SK-N-SH (cell line): ENCODE results near the gene SEMA4G. TPM values are rescaled to one million over a fixed set of nuclear protein-coding genes. Genes with fewer than 3 reads are reported as not detected.

Source experiments
- CTCF ChIA-PET: fragments of 300-600, 350-600 bp; formaldehyde crosslinking; extraction: SDS; loops from one replicate; lab custom pipeline; 2021; lab: Yijun Ruan, JAX
- POLR2A ChIA-PET: fragments of 350-600 bp; sonication (Branson Sonifier 250); formaldehyde crosslinking; extraction: SDS; loops from one replicate; lab custom pipeline; 2020; ENCODE audit warnings: antibody characterized with exemption, inconsistent platforms; lab: Yijun Ruan, JAX
- DNase-seq: peaks from one replicate; pipeline ENCODE4 v3.0.0; 2012
- H2AFZ ChIP-seq: fragments of 200-600 bp; sonication (generic); 2 replicates; pipeline ENCODE4 v1.8.1; 2016; ENCODE audit warnings: antibody characterized with exemption, mild to moderate bottlenecking, low read depth
- H3F3A ChIP-seq: fragments of 200-600 bp; sonication (generic); replicated peaks from 2 replicates; pipeline ENCODE3; 2016; ENCODE audit warnings: antibody characterized with exemption, mild to moderate bottlenecking; ENCODE audit not compliant: insufficient read depth
- H3K27ac ChIP-seq, 2 experiments: fragments of 200-500 bp in 1 of 2; fragments of 200-600 bp in 1 of 2; sonication (Bioruptor generic) in 1 of 2; sonication (generic), shearing (Covaris generic) in 1 of 2; 2 replicates each; pipeline versions ENCODE4 v1.5.1 to v1.6.1; 2014 to 2016; ENCODE audit warnings: low read depth in 2 of 2, inconsistent platforms in 1 of 2, low read length in 1 of 2, mild to moderate bottlenecking in 1 of 2, mixed read lengths in 1 of 2
- H3K27me3 ChIP-seq: fragments of 200-600 bp; sonication (generic), shearing (Covaris generic); 2 replicates; pipeline ENCODE4 v1.6.1; 2016; ENCODE audit warnings: mixed run types; ENCODE audit not compliant: insufficient read depth
- H3K36me3 ChIP-seq, 2 experiments: fragments of 200-500 bp in 1 of 2; fragments of 200-600 bp in 1 of 2; sonication (Bioruptor generic) in 1 of 2; sonication (generic) in 1 of 2; replicated peaks in 1 of 2; 2 replicates each; pipeline versions ENCODE3 to v1.5.1; 2014 to 2016; ENCODE audit warnings: low read length in 1 of 2, mild to moderate bottlenecking in 1 of 2; ENCODE audit not compliant: insufficient read depth in 2 of 2, control insufficient read depth in 1 of 2
- H3K4me1 ChIP-seq, 2 experiments: fragments of 200-500 bp in 1 of 2; fragments of 200-600 bp in 1 of 2; sonication (Bioruptor generic) in 1 of 2; sonication (generic), shearing (Covaris generic) in 1 of 2; 2 replicates each; pipeline versions ENCODE4 v1.5.1 to v1.6.1; 2014 to 2016; ENCODE audit warnings: low read depth in 1 of 2, low read length in 1 of 2, mixed run types in 1 of 2; ENCODE audit not compliant: insufficient read depth in 2 of 2, control insufficient read depth in 1 of 2
- H3K4me2 ChIP-seq: fragments of 200-600 bp; sonication (generic), shearing (Covaris generic); 2 replicates; pipeline ENCODE4 v1.6.1; 2017; ENCODE audit warnings: mixed run types
- H3K4me3 ChIP-seq, 2 experiments: fragments of 200-500 bp in 1 of 2; fragments of 200-600 bp in 1 of 2; sonication (Bioruptor generic) in 1 of 2; sonication (generic), shearing (Covaris generic) in 1 of 2; 2 replicates each; pipeline versions ENCODE4 v1.5.1 to v1.8.1; 2014 to 2016; ENCODE audit warnings: low read depth in 2 of 2, inconsistent platforms in 1 of 2, low read length in 1 of 2, mild to moderate bottlenecking in 1 of 2, mixed read lengths in 1 of 2, moderate library complexity in 1 of 2
- H3K79me2 ChIP-seq: fragments of 200-600 bp; sonication (generic); 2 replicates; pipeline ENCODE4 v1.8.1; 2017; ENCODE audit warnings: mild to moderate bottlenecking; ENCODE audit not compliant: insufficient read depth
- H3K9ac ChIP-seq: fragments of 200-600 bp; sonication (generic); 2 replicates; pipeline ENCODE4 v1.6.1; 2017; ENCODE audit warnings: mixed run types
- H3K9me2 ChIP-seq: fragments of 200-600 bp; sonication (generic); 2 replicates; pipeline ENCODE4 v1.6.1; 2017; ENCODE audit warnings: mixed run types
- H3K9me3 ChIP-seq: fragments of 200-600 bp; sonication (generic); 2 replicates; pipeline ENCODE4 v1.6.1; 2017; ENCODE audit warnings: mixed run types, mild to moderate bottlenecking, moderate library complexity
- H4K20me1 ChIP-seq: fragments of 200-600 bp; sonication (generic); 2 replicates; pipeline ENCODE4 v1.6.1; 2017; ENCODE audit warnings: mild to moderate bottlenecking, mixed run types; ENCODE audit not compliant: insufficient read depth
- ELF1 ChIP-seq: IDR thresholded peaks from 2 replicates; pipeline ENCODE4 v1.4.0; 2012
- GABPA ChIP-seq: IDR thresholded peaks from 2 replicates; pipeline ENCODE4 v1.4.0; 2012; ENCODE audit warnings: low read depth, mild to moderate bottlenecking
- GATA2 ChIP-seq: sonication (generic); formaldehyde crosslinking; IDR thresholded peaks from 2 replicates; pipeline ENCODE4 v1.5.0; 2020; ENCODE audit warnings: mild to moderate bottlenecking, missing genetic modification reagents
- IRF3 ChIP-seq: fragments of 150-350 bp; IDR thresholded peaks from 2 replicates; pipeline ENCODE4 v1.6.1; 2016; ENCODE audit warnings: mild to moderate bottlenecking, low read depth, low read length
- JUND ChIP-seq: IDR thresholded peaks from 2 replicates; pipeline ENCODE4 v1.4.0; 2012
- MAX ChIP-seq: IDR thresholded peaks from 2 replicates; pipeline ENCODE4 v1.4.0; 2012; ENCODE audit warnings: low read depth
- MEF2A ChIP-seq: IDR thresholded peaks from 2 replicates; pipeline ENCODE4 v1.4.0; 2012; ENCODE audit warnings: low read depth, borderline replicate concordance
- NFIC ChIP-seq: IDR thresholded peaks from 2 replicates; pipeline ENCODE4 v1.4.0; 2012; ENCODE audit warnings: borderline replicate concordance
- POLR2AphosphoS5 ChIP-seq: IDR thresholded peaks from 2 replicates; pipeline ENCODE4 v1.6.1; 2012; ENCODE audit warnings: low read depth, low read length
- RAD21 ChIP-seq: IDR thresholded peaks from 2 replicates; pipeline ENCODE4 v1.6.1; 2012; ENCODE audit warnings: mild to moderate bottlenecking, low read length
- RFX5 ChIP-seq: IDR thresholded peaks from 2 replicates; pipeline ENCODE4 v1.6.1; 2012; ENCODE audit warnings: mild to moderate bottlenecking, improper control_type of control experiment, low read length
- RXRA ChIP-seq: IDR thresholded peaks from 2 replicates; pipeline ENCODE4 v1.4.0; 2012; ENCODE audit warnings: low read depth, mild to moderate bottlenecking, borderline replicate concordance
- SIN3A ChIP-seq: IDR thresholded peaks from 2 replicates; pipeline ENCODE4 v1.6.1; 2012; ENCODE audit warnings: low read depth, mild to moderate bottlenecking, low read length, moderate library complexity, borderline replicate concordance
- TAF1 ChIP-seq: IDR thresholded peaks from 2 replicates; pipeline ENCODE4 v1.6.1; 2012; ENCODE audit warnings: low read depth, mild to moderate bottlenecking, low read length, moderate library complexity, borderline replicate concordance
- TCF12 ChIP-seq: IDR thresholded peaks from 2 replicates; pipeline ENCODE4 v1.4.0; 2012
- YY1 ChIP-seq: IDR thresholded peaks from 2 replicates; pipeline ENCODE4 v1.4.0; 2012; ENCODE audit warnings: low read depth, mild to moderate bottlenecking
- ZBTB33 ChIP-seq: IDR thresholded peaks from 2 replicates; pipeline ENCODE4 v1.4.0; 2012; ENCODE audit warnings: low read depth, borderline replicate concordance
- WGBS: methylation state at CpG from one replicate; pipeline ENCODE4 v1.1.6; 2017; ENCODE audit warnings: low lambda C conversion rate; 5-methylcytosine and 5-hydroxymethylcytosine counted together
- polyA plus RNA-seq, 3 experiments: library from polyadenylated mRNA; depleted of rRNA; stranded (reverse); fragments of >200 nt; gene quantifications; 2 replicates each; pipeline ENCODE4 v1.2.3, GENCODE V29; 2012

The SEMA4G gene
- polyA plus RNA-seq, 1 of the 3 experiments (the other 2 are of a cell fraction) = 16.2 TPM

GRCh38 chr10:101000127-101000914 is 31.0 kb downstream of the SEMA4G start:
- H3K27ac ChIP-seq = peak overlapping the region; percentile 98 to 99
- peaks cover 63% of the 10 kb centered on the region for H3K79me2 ChIP-seq
- H3F3A ChIP-seq = peaks cover 41% of the 10 kb centered on the region
- TF ChIP-seq POLR2AphosphoS5 (0 out of 2 replicates have a peak, but pooled peaks have one; percentile 27), RXRA (no peak), RAD21 (no peak), IRF3 (no peak), MEF2A (no peak)
- H3K9me3 ChIP-seq = no peaks in the 10 kb centered on the region
- H3K4me1 ChIP-seq = peaks cover 20 to 37% of the 10 kb centered on the region in 2 experiments; a peak in 3 of 4 replicates
- peaks cover 37% of the 10 kb centered on the region for H4K20me1 ChIP-seq
- peaks cover 27 to 30% of the 10 kb centered on the region in 2 experiments for H3K36me3 ChIP-seq
- H3K4me2 ChIP-seq = peak overlapping the region; percentile 96
- no peaks in the 10 kb centered on the region for H3K27me3 ChIP-seq
- peak overlapping the region; percentile 90 to 99 for H3K4me3 ChIP-seq
- H3K9ac ChIP-seq = peak overlapping the region; percentile 99
- WGBS = 14% methylated on average over 10 of the region's 19 CpGs
- H2AFZ ChIP-seq = no peak overlapping the region
- no peaks in the 10 kb centered on the region for H3K9me2 ChIP-seq
- POLR2A ChIA-PET = interaction anchor here (0.8 to 1.4 kb wide), 5 partner anchors 10 to 41 kb away, joined by 3 to 5 read pairs (median 3); partner anchors contain the start of genes PDZD7 and SFXN3
- CTCF ChIA-PET = interaction anchor here (0.9 to 24.5 kb wide), 9 partner anchors 9 to 122 kb away, joined by 3 to 443 read pairs (median 5); partner anchors contain the start of genes MRPL43, PDZD7, SFXN3 and TWNK
- DNase-seq = peak; percentile 73

- Histone ChIP-seq H2AFZ (no peak overlapping the region), H3K27me3 (no peaks in the 10 kb centered on the region), H3K36me3 (peaks cover 33 to 34% of the 10 kb centered on the region in 2 experiments), H3K4me2 (peak overlapping the region; percentile 96), H3K9me2 (no peaks in the 10 kb centered on the region), H4K20me1 (peaks cover 37% of the 10 kb centered on the region), H3K4me3 (peak overlapping the region; percentile 90 to 99), H3K27ac (peak overlapping the region; percentile 98 to 99), H3K79me2 (peaks cover 63% of the 10 kb centered on the region), H3K9me3 (no peaks in the 10 kb centered on the region), H3K9ac (peak overlapping the region; percentile 99), H3F3A (peaks cover 35% of the 10 kb centered on the region), H3K4me1 (peaks cover 18 to 38% of the 10 kb centered on the region in 2 experiments; a peak in 3 of 4 replicates)
- 44% methylated on average over 12 of the region's 12 CpGs for WGBS
- peak; percentile 68 for DNase-seq
- ChIA-PET CTCF (interaction anchor here (5.4 to 24.5 kb wide), 4 partner anchors 8 to 28 kb away, joined by 81 to 443 read pairs (median 114); partner anchors contain the start of genes MRPL43, PDZD7, SFXN3 and TWNK), POLR2A (interaction anchor here (0.6 kb wide), 1 partner anchor 10 kb away, joined by 3 read pairs; no protein-coding TSS in a partner anchor)
- TF ChIP-seq RFX5 = no peak
- TF ChIP-seq TCF12 = peak; percentile 52; the same call in 1 of the 2 replicates
- TF ChIP-seq JUND = peak; percentile 19; the same call in 1 of the 2 replicates
- TF ChIP-seq ELF1 = peak; percentile 40; the same call in 1 of the 2 replicates
- TF ChIP-seq NFIC = peak; percentile 18; the same call in 1 of the 2 replicates
- peak; percentile 39; the same call in 1 of the 2 replicates for TF ChIP-seq SIN3A
- peak; percentile 46; the same call in 1 of the 2 replicates for TF ChIP-seq GABPA
- no peak for TF ChIP-seq GATA2 (CRISPR knock-in tag)
- TF ChIP-seq MEF2A = no peak
- TF ChIP-seq POLR2AphosphoS5 = peak; percentile 53
- no peak for TF ChIP-seq MAX
- peak; percentile 31; the same call in 1 of the 2 replicates for TF ChIP-seq TAF1
- TF ChIP-seq YY1 = no peak
- no peak for TF ChIP-seq ZBTB33
- no peak for TF ChIP-seq RXRA
These were observed 31.8 kb downstream of the SEMA4G start for GRCh38 chr10:101000915-101001658.
